OCI-LY3 (cell line): ENCODE measurements around the gene SF3A2.

Experiments used
- CTCF ChIP-seq: fragments of 200-600, 300-600 bp; sonication (generic); IDR thresholded peaks from 2 replicates; pipeline ENCODE4 v1.5.1; 2014; ENCODE audit warnings: antibody characterized with exemption, low read length, low read depth
- EZH2phosphoT487 ChIP-seq: fragments of 200-600 bp; shearing (Covaris generic); IDR thresholded peaks from 2 replicates; pipeline ENCODE4 v1.6.1; 2018; ENCODE audit warnings: antibody characterized with exemption, mixed run types, low read depth

GRCh38 chr19:2245273-2245672 is 8.6 kb downstream of the SF3A2 start:
- no peak for TF ChIP-seq CTCF
- TF ChIP-seq EZH2phosphoT487 = no peak
